ENCODE data around the gene HDGFL1.

Gene HDGFL1

GRCh38 chr6:22614547-22614946 lies 45.2 kb downstream of the HDGFL1 start (continued):
- TF ChIP-seq ESRRG (CRISPR knock-in tag; IDR thresholded peaks at IDR 0.05), result no peak

DNA sequence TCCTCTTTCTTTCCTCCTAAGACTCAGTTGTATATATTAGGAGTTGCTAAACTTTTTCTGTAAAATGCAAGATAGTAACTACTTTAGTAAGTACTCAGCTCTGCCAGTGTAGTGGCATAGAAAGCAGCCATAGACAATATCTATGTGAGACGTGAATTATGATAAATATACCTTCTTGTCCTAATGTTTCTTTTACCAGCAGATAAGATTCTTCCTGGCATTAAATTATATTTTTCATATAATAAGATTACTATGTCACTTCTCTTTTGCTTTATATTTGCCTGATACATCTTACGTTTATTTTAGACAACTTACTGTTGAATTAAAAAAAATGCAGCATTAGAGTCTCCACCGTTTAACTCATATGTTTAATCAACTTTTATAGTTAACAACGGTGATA lies 51.7 kb downstream of the HDGFL1 start:
- TF ChIP-seq CREB5 (CRISPR knock-in tag; IDR thresholded peaks at IDR 0.05; ENCODE audit: low read depth) (no peak), ISL1 (CRISPR knock-in tag; IDR thresholded peaks at IDR 0.05) (peak; percentile 82), OSR1 (CRISPR knock-in tag; IDR thresholded peaks at IDR 0.05) (no peak), PATZ1 (CRISPR knock-in tag; IDR thresholded peaks at IDR 0.05; ENCODE audit: borderline replicate concordance) (no peak), TCF4 (CRISPR knock-in tag; IDR thresholded peaks at IDR 0.05; ENCODE audit: borderline replicate concordance) (peak; percentile 35; the same call in 1 of the 2 replicates), ZFP3 (CRISPR knock-in tag; IDR thresholded peaks at IDR 0.05) (no peak), TSHZ2 (CRISPR knock-in tag; IDR thresholded peaks at IDR 0.05) (0 out of 2 replicates have a peak, but pooled peaks have one; percentile 29), GLIS3 (CRISPR knock-in tag; IDR thresholded peaks at IDR 0.05) (peak; percentile 31; the same call in 1 of the 2 replicates), ZC3H10 (CRISPR knock-in tag; IDR thresholded peaks at IDR 0.05) (no peak)
- TF ChIP-seq, protein P1, sequence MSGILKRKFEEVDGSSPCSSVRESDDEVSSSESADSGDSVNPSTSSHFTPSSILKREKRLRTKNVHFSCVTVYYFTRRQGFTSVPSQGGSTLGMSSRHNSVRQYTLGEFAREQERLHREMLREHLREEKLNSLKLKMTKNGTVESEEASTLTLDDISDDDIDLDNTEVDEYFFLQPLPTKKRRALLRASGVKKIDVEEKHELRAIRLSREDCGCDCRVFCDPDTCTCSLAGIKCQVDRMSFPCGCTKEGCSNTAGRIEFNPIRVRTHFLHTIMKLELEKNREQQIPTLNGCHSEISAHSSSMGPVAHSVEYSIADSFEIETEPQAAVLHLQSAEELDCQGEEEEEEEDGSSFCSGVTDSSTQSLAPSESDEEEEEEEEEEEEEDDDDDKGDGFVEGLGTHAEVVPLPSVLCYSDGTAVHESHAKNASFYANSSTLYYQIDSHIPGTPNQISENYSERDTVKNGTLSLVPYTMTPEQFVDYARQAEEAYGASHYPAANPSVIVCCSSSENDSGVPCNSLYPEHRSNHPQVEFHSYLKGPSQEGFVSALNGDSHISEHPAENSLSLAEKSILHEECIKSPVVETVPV (CRISPR knock-in tag; IDR thresholded peaks at IDR 0.05), result 0 out of 2 replicates have a peak, but pooled peaks have one; percentile 22
- peak; percentile 28; the same call in 1 of the 3 replicates for ATAC-seq

Data from SK-N-SH treated with all-trans-retinoic acid at 6 μM for 48 hours (cell line).